GM12892 (cell line): ENCODE data around the gene PSMG4.

Source experiments
- POLR2A ChIP-seq: IDR thresholded peaks from 2 replicates; pipeline ENCODE4 v1.6.1; 2011; ENCODE audit warnings: low read depth, low read length, control low read depth
- POLR2AphosphoS5 ChIP-seq: IDR thresholded peaks from 2 replicates; pipeline ENCODE4 v1.6.1; 2011; ENCODE audit warnings: low read depth, low read length, control low read depth

GRCh38 chr6:3283241-3283640 is 24.5 kb downstream of the PSMG4 start:
- TF ChIP-seq POLR2A: no peak
- no peak for TF ChIP-seq POLR2AphosphoS5
